Fibroblast of lung (primary cell): ENCODE measurements around the gene DNM3.

Experiments
- EZH2 ChIP-seq: IDR thresholded peaks from 2 replicates; pipeline ENCODE4 v1.5.1; 2012; ENCODE audit warnings: low read length, control low read depth, mild to moderate bottlenecking; ENCODE audit errors: missing control alignments
- TF ChIP-seq, protein P1 (sequence below), 2 donors: IDR thresholded peaks in 1 of 2; conservative IDR thresholded peaks in 1 of 2; 1 replicate in 1 of 2; 2 replicates in 1 of 2; pipeline ENCODE4 v1.5.1; 2011 to 2012; ENCODE audit warnings: low read length in 2 of 2, control low read depth in 1 of 2, inconsistent platforms in 1 of 2, low read depth in 1 of 2, mild to moderate bottlenecking in 1 of 2

DNA sequence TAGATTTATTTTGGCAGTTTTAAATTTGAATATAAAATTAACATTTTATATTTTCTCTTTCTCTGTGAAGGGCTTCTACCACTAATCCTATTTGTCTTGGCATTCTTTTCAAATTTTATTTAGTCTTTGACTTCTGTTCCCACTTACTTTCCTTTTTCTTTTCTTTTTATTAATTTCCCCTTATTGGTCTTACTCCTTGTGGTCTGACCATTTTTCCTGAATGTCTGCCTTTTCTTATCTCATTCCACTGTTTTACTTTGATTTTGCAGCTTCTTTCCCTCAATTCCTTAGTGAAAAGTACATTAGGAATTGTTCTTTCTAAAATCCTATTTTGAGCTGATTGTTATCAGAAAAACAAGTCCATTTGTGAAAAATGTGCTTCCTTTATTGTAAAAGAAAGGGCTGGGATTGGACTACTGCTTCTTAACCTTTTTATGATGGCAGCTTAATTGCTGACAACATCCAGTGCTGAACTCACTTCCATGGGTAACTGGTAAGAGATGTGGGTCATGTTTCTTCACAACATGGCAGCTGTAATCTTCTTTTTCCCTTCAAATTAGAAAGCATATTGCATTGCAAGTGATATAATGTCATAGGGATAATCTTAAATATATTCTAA is 284.6 kb downstream of the DNM3 start:
- TF ChIP-seq, protein P1, sequence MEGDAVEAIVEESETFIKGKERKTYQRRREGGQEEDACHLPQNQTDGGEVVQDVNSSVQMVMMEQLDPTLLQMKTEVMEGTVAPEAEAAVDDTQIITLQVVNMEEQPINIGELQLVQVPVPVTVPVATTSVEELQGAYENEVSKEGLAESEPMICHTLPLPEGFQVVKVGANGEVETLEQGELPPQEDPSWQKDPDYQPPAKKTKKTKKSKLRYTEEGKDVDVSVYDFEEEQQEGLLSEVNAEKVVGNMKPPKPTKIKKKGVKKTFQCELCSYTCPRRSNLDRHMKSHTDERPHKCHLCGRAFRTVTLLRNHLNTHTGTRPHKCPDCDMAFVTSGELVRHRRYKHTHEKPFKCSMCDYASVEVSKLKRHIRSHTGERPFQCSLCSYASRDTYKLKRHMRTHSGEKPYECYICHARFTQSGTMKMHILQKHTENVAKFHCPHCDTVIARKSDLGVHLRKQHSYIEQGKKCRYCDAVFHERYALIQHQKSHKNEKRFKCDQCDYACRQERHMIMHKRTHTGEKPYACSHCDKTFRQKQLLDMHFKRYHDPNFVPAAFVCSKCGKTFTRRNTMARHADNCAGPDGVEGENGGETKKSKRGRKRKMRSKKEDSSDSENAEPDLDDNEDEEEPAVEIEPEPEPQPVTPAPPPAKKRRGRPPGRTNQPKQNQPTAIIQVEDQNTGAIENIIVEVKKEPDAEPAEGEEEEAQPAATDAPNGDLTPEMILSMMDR (conservative IDR thresholded peaks at IDR 0.05 in 1 of 2, IDR thresholded peaks at IDR 0.05 in 1 of 2; ENCODE audit: low read depth in 1 of 2, low read length in 2 of 2): no peak
- TF ChIP-seq EZH2: no peak
